ENCODE data around the gene CDK5RAP1.

GRCh38 chr20:33391722-33392415, 9.4 kb downstream of the CDK5RAP1 start:
- TF ChIP-seq, protein P1, sequence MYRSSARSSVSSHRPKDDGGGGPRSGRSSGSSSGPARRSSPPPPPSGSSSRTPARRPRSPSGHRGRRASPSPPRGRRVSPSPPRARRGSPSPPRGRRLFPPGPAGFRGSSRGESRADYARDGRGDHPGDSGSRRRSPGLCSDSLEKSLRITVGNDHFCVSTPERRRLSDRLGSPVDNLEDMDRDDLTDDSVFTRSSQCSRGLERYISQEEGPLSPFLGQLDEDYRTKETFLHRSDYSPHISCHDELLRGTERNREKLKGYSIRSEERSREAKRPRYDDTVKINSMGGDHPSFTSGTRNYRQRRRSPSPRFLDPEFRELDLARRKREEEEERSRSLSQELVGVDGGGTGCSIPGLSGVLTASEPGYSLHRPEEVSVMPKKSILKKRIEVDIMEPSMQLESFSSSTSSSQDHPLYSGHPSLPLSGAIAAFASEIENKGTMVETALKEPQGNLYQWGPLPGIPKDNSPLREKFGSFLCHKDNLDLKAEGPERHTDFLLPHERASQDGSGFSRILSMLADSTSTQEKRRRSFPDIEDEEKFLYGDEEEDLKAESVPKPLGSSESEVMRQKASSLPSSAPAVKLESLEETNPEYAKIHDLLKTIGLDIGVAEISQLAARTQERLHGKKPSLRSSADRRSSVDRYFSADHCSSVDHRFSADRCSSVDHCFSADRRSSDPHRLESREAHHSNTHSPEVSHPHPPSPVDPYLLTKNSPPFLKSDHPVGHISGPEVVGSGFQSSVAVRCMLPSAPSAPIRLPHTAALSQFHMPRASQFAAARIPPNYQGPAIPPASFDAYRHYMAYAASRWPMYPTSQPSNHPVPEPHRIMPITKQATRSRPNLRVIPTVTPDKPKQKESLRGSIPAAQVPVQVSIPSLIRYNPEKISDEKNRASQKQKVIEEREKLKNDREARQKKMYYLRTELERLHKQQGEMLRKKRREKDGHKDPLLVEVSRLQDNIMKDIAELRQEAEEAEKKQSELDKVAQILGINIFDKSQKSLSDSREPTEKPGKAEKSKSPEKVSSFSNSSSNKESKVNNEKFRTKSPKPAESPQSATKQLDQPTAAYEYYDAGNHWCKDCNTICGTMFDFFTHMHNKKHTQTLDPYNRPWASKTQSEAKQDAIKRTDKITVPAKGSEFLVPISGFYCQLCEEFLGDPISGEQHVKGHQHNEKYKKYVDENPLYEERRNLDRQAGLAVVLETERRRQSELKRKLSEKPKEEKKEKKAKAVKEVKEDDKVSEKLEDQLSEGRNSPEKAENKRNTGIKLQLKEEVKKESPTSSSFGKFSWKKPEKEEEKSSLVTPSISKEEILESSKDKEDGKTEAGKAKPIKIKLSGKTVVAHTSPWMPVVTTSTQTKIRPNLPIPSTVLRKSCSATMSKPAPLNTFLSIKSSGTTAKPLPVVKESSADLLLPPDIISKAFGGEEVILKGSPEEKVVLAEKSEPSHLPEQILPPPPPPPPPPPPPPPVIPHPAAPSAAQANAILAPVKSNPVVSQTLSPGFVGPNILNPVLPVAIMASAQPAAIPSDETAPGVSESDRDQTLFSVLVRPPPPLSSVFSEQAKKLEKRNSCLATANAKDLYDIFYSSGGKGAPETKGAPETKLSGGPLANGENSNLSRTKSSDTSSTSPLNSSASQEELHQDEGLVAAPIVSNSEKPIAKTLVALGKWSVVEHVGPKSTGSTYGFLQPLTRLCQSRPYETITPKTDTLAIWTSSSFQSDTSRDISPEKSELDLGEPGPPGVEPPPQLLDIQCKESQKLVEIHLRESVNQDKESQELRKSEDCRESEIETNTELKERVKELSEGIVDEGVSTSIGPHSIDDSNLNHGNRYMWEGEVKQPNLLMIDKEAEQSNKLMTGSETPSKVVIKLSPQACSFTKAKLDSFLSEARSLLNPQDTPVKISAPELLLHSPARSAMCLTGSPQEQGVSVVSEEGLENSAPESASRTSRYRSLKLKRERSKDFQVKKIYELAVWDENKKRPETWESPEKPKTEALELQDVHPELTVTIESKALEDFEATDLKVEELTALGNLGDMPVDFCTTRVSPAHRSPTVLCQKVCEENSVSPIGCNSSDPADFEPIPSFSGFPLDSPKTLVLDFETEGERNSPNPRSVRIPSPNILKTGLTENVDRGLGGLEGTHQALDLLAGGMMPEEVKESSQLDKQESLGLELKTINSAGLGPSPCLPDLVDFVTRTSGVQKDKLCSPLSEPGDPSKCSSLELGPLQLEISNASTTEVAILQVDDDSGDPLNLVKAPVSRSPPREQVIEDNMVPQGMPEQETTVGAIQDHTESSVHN (IDR thresholded peaks at IDR 0.05; ENCODE audit: borderline replicate concordance in 1 of 2, low read depth in 1 of 2), result no peak
- no peak for TF ChIP-seq SAFB2 (IDR thresholded peaks at IDR 0.05; ENCODE audit: borderline replicate concordance, low read depth, low read length, severe bottlenecking)
- TF ChIP-seq EZH2 (IDR thresholded peaks at IDR 0.05; ENCODE audit: borderline replicate concordance, low read depth, low read length), result no peak
- TF ChIP-seq ATF2 (CRISPR knock-in tag; IDR thresholded peaks at IDR 0.05), result no peak
- TF ChIP-seq JUN (IDR thresholded peaks at IDR 0.05; ENCODE audit: borderline replicate concordance, low read depth, low read length), result no peak
- no peak for TF ChIP-seq JUN (CRISPR knock-in tag; IDR thresholded peaks at IDR 0.05; ENCODE audit: borderline replicate concordance)
- TF ChIP-seq FOXK2 (conservative IDR thresholded peaks at IDR 0.05 in 1 of 2, IDR thresholded peaks at IDR 0.05 in 1 of 2; ENCODE audit: low read depth in 2 of 2), result no peak
- no peak for TF ChIP-seq MTA3 (IDR thresholded peaks at IDR 0.05; ENCODE audit: borderline replicate concordance)
- TF ChIP-seq CREM (IDR thresholded peaks at IDR 0.05; ENCODE audit: low read depth), result no peak
- TF ChIP-seq, protein P2, sequence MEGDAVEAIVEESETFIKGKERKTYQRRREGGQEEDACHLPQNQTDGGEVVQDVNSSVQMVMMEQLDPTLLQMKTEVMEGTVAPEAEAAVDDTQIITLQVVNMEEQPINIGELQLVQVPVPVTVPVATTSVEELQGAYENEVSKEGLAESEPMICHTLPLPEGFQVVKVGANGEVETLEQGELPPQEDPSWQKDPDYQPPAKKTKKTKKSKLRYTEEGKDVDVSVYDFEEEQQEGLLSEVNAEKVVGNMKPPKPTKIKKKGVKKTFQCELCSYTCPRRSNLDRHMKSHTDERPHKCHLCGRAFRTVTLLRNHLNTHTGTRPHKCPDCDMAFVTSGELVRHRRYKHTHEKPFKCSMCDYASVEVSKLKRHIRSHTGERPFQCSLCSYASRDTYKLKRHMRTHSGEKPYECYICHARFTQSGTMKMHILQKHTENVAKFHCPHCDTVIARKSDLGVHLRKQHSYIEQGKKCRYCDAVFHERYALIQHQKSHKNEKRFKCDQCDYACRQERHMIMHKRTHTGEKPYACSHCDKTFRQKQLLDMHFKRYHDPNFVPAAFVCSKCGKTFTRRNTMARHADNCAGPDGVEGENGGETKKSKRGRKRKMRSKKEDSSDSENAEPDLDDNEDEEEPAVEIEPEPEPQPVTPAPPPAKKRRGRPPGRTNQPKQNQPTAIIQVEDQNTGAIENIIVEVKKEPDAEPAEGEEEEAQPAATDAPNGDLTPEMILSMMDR (IDR thresholded peaks at IDR 0.05 in 2 of 3, conservative IDR thresholded peaks at IDR 0.05 in 1 of 3; ENCODE audit: insufficient read depth in 2 of 3, low read depth in 1 of 3, low read length in 3 of 3), result no peak
- no peak for TF ChIP-seq LCOR (CRISPR knock-in tag; IDR thresholded peaks at IDR 0.05)
- no peak for TF ChIP-seq ZC3H4 (CRISPR knock-in tag; IDR thresholded peaks at IDR 0.05; ENCODE audit: borderline replicate concordance)
